IMR-90 (cell line): ENCODE measurements around the gene IL37. TPM values are rescaled to one million over a fixed set of nuclear protein-coding genes. Genes with fewer than 3 reads are reported as not detected.

Experiments
- ATAC-seq: fragments of 200-7000 bp; cut with Tn5 transposase; 2 replicates; pipeline ENCODE4 v1.9.1; 2020; ENCODE audit warnings: low read depth, mild to moderate bottlenecking, moderate library complexity
- BruUV-seq: library from RNA; stranded (reverse); fragments of 400-500 nt; replicated peaks from 2 replicates; lab custom pipeline; 2021; lab: Mats Ljungman, UMichigan
- CTCF ChIA-PET: fragments of 300-600 bp; formaldehyde crosslinking; extraction: SDS; loops from one replicate; lab custom pipeline; 2021; ENCODE audit warnings: antibody characterized with exemption; lab: Yijun Ruan, JAX
- POLR2A ChIA-PET: fragments of 300-600 bp; sonication (Branson Sonifier 250); formaldehyde crosslinking; loops from one replicate; lab custom pipeline; 2022; ENCODE audit warnings: antibody characterized with exemption; ENCODE audit not compliant: unreplicated experiment; lab: Charles Lee
- DNase-seq: peaks from one replicate; pipeline ENCODE4 v3.0.0; 2013
- H2AFZ ChIP-seq: replicated peaks from 2 replicates; pipeline ENCODE3; 2013; ENCODE audit warnings: low read length, mild to moderate bottlenecking; ENCODE audit not compliant: poor library complexity
- H2AK5ac ChIP-seq: 2 replicates; pipeline ENCODE4 v1.6.1; 2013; ENCODE audit warnings: low read depth, low read length, inconsistent platforms
- H2AK9ac ChIP-seq: replicated peaks from 2 replicates; pipeline ENCODE3; 2013; ENCODE audit warnings: mild to moderate bottlenecking, low read depth, low read length, moderate library complexity; ENCODE audit not compliant: poor library complexity
- H2BK120ac ChIP-seq: 2 replicates; pipeline ENCODE4 v1.6.1; 2013; ENCODE audit warnings: low read depth, low read length, inconsistent platforms
- H2BK15ac ChIP-seq: 3 replicates; pipeline ENCODE4 v1.6.1; 2013; ENCODE audit warnings: low read depth, low read length, inconsistent platforms
- H2BK20ac ChIP-seq: 2 replicates; pipeline ENCODE4 v1.6.1; 2013; ENCODE audit warnings: low read depth, mild to moderate bottlenecking, inconsistent platforms, low read length, moderate library complexity
- H2BK5ac ChIP-seq: 2 replicates; pipeline ENCODE4 v1.6.1; 2013; ENCODE audit warnings: mild to moderate bottlenecking, low read depth, low read length, inconsistent platforms; ENCODE audit not compliant: poor library complexity, severe bottlenecking
- H3K14ac ChIP-seq: replicated peaks from 2 replicates; pipeline ENCODE4 v1.6.1; 2013; ENCODE audit warnings: low read depth, low read length, inconsistent platforms
- H3K18ac ChIP-seq: 2 replicates; pipeline ENCODE4 v1.6.1; 2013; ENCODE audit warnings: low read depth, low read length, control low read depth
- H3K23ac ChIP-seq: 2 replicates; pipeline ENCODE4 v1.6.1; 2013; ENCODE audit warnings: low read depth, low read length, inconsistent platforms
- H3K27ac ChIP-seq: 2 replicates; pipeline ENCODE4 v1.5.1; 2013; ENCODE audit warnings: mild to moderate bottlenecking, control low read depth, low read length; ENCODE audit not compliant: insufficient read depth
- H3K27me3 ChIP-seq: 2 replicates; pipeline ENCODE4 v1.6.1; 2013; ENCODE audit warnings: low read length; ENCODE audit not compliant: control insufficient read depth, insufficient read depth
- H3K36me3 ChIP-seq: 2 replicates; pipeline ENCODE4 v1.6.1; 2013; ENCODE audit warnings: low read length, mixed read lengths; ENCODE audit not compliant: control insufficient read depth, insufficient read depth
- H3K4ac ChIP-seq: 2 replicates; pipeline ENCODE4 v1.6.1; 2013; ENCODE audit warnings: low read depth, low read length, inconsistent platforms
- H3K4me1 ChIP-seq: 2 replicates; pipeline ENCODE4 v1.6.1; 2013; ENCODE audit warnings: low read length, mixed read lengths; ENCODE audit not compliant: control insufficient read depth, insufficient read depth
- H3K4me2 ChIP-seq: 2 replicates; pipeline ENCODE4 v1.6.1; 2013; ENCODE audit warnings: low read depth, mild to moderate bottlenecking, control low read depth, low read length, moderate library complexity
- H3K4me3 ChIP-seq: 2 replicates; pipeline ENCODE4 v1.5.1; 2013; ENCODE audit warnings: low read depth, mild to moderate bottlenecking, control low read depth, low read length, moderate library complexity; ENCODE audit not compliant: insufficient read depth
- H3K56ac ChIP-seq: 2 replicates; pipeline ENCODE4 v1.6.1; 2013; ENCODE audit warnings: low read length, inconsistent platforms; ENCODE audit not compliant: insufficient read depth; ENCODE audit errors: extremely low read depth
- H3K79me1 ChIP-seq, 2 experiments: 2 replicates each; pipeline ENCODE4 v1.6.1; 2013; ENCODE audit warnings: low read length in 2 of 2, inconsistent platforms in 1 of 2, low read depth in 1 of 2
- H3K9ac ChIP-seq: 2 replicates; pipeline ENCODE4 v1.6.1; 2013; ENCODE audit warnings: low read depth, low read length, control low read depth
- H3K9me1 ChIP-seq: 2 replicates; pipeline ENCODE4 v1.6.1; 2013; ENCODE audit warnings: low read length, inconsistent platforms; ENCODE audit not compliant: insufficient read depth
- H3K9me3 ChIP-seq: 2 replicates; pipeline ENCODE4 v1.6.1; 2013; ENCODE audit warnings: low read length; ENCODE audit not compliant: control insufficient read depth, insufficient read depth
- H4K20me1 ChIP-seq: 2 replicates; pipeline ENCODE4 v1.6.1; 2013; ENCODE audit warnings: low read length, inconsistent platforms; ENCODE audit not compliant: insufficient read depth
- H4K5ac ChIP-seq: 2 replicates; pipeline ENCODE4 v1.6.1; 2013; ENCODE audit warnings: mild to moderate bottlenecking, low read depth, low read length, control low read depth
- H4K8ac ChIP-seq, 2 experiments: 2 replicates each; pipeline ENCODE4 v1.6.1; 2013; ENCODE audit warnings: low read depth in 2 of 2, low read length in 2 of 2, control low read depth in 1 of 2, inconsistent platforms in 1 of 2
- H4K91ac ChIP-seq: 2 replicates; pipeline ENCODE4 v1.6.1; 2013; ENCODE audit warnings: low read depth, low read length, inconsistent platforms; ENCODE audit not compliant: insufficient read depth
- BHLHE40 ChIP-seq: fragments of 150-350 bp; IDR thresholded peaks from 2 replicates; pipeline ENCODE4 v1.6.1; 2016; ENCODE audit warnings: mild to moderate bottlenecking, low read depth, low read length
- CHD1 ChIP-seq: IDR thresholded peaks from 2 replicates; pipeline ENCODE4 v1.6.1; 2012; ENCODE audit warnings: low read depth, low read length, improper control_type of control experiment
- ELK1 ChIP-seq: fragments of 150-350 bp; IDR thresholded peaks from 2 replicates; pipeline ENCODE4 v1.6.1; 2016; ENCODE audit warnings: low read depth, mild to moderate bottlenecking, low read length, moderate library complexity, borderline replicate concordance
- FOS ChIP-seq: fragments of 150-350 bp; IDR thresholded peaks from 2 replicates; pipeline ENCODE4 v1.6.1; 2016; ENCODE audit warnings: low read depth, low read length
- MAFK ChIP-seq: IDR thresholded peaks from 2 replicates; pipeline ENCODE4 v1.6.1; 2012; ENCODE audit warnings: low read depth, low read length, improper control_type of control experiment
- MXI1 ChIP-seq: IDR thresholded peaks from 2 replicates; pipeline ENCODE4 v1.6.1; 2012; ENCODE audit warnings: low read depth, mild to moderate bottlenecking, low read length, moderate library complexity, borderline replicate concordance
- POLR2A ChIP-seq: IDR thresholded peaks from 2 replicates; pipeline ENCODE4 v1.6.1; 2012; ENCODE audit warnings: mild to moderate bottlenecking, low read depth, low read length
- SMC3 ChIP-seq: fragments of 150-350 bp; IDR thresholded peaks from 2 replicates; pipeline ENCODE4 v1.6.1; 2016; ENCODE audit warnings: low read depth, mild to moderate bottlenecking, antibody characterized with exemption, low read length, moderate library complexity
- WGBS, 2 experiments: methylation state at CpG; one replicate each; pipeline versions ENCODE4 v1.1.5 to v1.1.7; 2013; ENCODE audit warnings: missing lambda C conversion rate in 2 of 2; ENCODE audit not compliant: insufficient read length in 1 of 2; ENCODE audit errors: extremely low coverage in 2 of 2; 5-methylcytosine and 5-hydroxymethylcytosine counted together
- dilution Hi-C: fragments of 300-500 bp; cut with HindIII; formaldehyde crosslinking; loops from one replicate; pipeline ENCODE4 v1.14.3; 2018; ENCODE audit warnings: low sequenced_read_pairs; ENCODE audit not compliant: unreplicated experiment
- in situ Hi-C: fragments of 300-500 bp; cut with MboI; formaldehyde crosslinking; loops from 3 replicates; pipeline ENCODE4 v1.14.3; 2019; ENCODE audit warnings: low sequenced_read_pairs, inconsistent platforms, mixed read lengths
- intact Hi-C: fragments of 100-400 bp; cut with micrococcal nuclease; formaldehyde crosslinking; loops from 2 replicates; pipeline ENCODE4 v1.10.0; 2022
- polyA plus RNA-seq, 3 experiments: library from polyadenylated mRNA; depleted of rRNA; stranded (reverse); fragments of >200 nt; gene quantifications; 2 replicates each; pipeline ENCODE4 v1.2.3, GENCODE V29; 2012; ENCODE audit warnings: low replicate concordance in 1 of 3
- total RNA-seq: library from RNA; depleted of rRNA; stranded (reverse); fragments of >200 nt; gene quantifications from 2 replicates; pipeline ENCODE4 v1.2.3, GENCODE V29; 2012
- TF ChIP-seq, protein P1 (sequence below): fragments of 150-350 bp; IDR thresholded peaks from 2 replicates; pipeline ENCODE4 v1.6.1; 2017; ENCODE audit warnings: mild to moderate bottlenecking, antibody characterized with exemption, low read length, low read depth

The IL37 gene
- total and polyA plus RNA-seq, 2 of the 4 experiments (the other 2 are of a cell fraction) = 0.15 TPM; not detected in 1

DNA sequence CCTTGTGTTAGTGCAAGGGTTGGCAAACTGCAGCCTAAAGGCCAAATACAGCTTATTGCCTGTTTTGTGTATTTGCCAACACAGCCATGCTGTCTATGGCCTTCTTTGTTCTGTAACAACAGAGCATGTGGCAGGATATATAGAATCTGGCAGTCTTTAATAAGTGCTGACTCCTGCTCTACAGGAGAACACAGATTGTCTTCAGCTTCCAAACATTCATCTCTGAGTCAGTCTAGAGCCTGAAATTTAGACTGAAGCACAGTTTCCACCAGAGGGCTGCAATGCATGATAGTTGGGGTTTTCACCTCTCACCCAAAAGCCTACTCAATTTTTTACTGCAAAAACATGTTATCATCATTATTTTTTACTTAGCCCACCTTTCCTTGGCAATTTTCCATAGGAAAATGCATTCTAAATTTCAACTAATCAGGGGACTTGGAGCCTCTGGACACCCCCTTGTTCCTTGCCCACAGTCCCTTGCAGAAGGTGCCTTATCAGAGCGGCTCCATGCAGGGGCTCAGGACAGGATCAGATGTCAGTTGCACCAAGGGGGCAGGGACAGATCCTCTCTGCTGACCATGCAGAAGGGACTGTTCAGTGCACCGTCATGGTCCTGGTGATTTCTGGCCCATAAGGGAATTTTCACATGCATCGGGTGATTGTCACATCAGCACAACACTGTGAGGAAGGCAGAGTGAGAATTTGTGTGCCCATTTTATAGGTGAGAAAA lies 12.4 kb downstream of the IL37 start:
- H3K9ac ChIP-seq = no peak overlapping the region
- H3K18ac ChIP-seq = no peak overlapping the region
- no peak overlapping the region for H3K56ac ChIP-seq
- 0 out of 2 replicates have a peak overlapping the region, but pooled peaks have one; percentile 8 for H3K14ac ChIP-seq
- no peak overlapping the region for H3K27ac ChIP-seq
- peaks cover 5% of the 10 kb centered on the region; the same call in 1 of the 2 replicates for H3K9me3 ChIP-seq
- CTCF ChIA-PET = no interaction called here
- no peak overlapping the region for H4K5ac ChIP-seq
- H4K91ac ChIP-seq = no peak overlapping the region
- H3K79me1 ChIP-seq = no peaks in the 10 kb centered on the region
- H3K36me3 ChIP-seq = no peaks in the 10 kb centered on the region
- ATAC-seq (no peak), DNase-seq (no peak)
- POLR2A ChIA-PET = interaction anchor here (0.7 kb wide), 1 partner anchor 29 kb away, joined by 3 read pairs; no protein-coding TSS in a partner anchor
- no peak overlapping the region for H2AK5ac ChIP-seq
- H2BK20ac ChIP-seq = no peak overlapping the region
- H3K4ac ChIP-seq = no peak overlapping the region
- intact Hi-C loops = no loop called here
- no peak overlapping the region for H3K4me3 ChIP-seq
- no peaks in the 10 kb centered on the region for H3K9me1 ChIP-seq
- dilution Hi-C loops = no loop called here
- no peaks in the 10 kb centered on the region for H3K4me1 ChIP-seq
- peak overlapping the region; percentile 35 for H2AFZ ChIP-seq
- in situ Hi-C loops = no loop called here
- TF ChIP-seq POLR2A (no peak), SMC3 (no peak), ELK1 (no peak), MXI1 (no peak), CHD1 (no peak), MAFK (no peak), FOS (no peak), BHLHE40 (no peak)
- TF ChIP-seq, protein P1, sequence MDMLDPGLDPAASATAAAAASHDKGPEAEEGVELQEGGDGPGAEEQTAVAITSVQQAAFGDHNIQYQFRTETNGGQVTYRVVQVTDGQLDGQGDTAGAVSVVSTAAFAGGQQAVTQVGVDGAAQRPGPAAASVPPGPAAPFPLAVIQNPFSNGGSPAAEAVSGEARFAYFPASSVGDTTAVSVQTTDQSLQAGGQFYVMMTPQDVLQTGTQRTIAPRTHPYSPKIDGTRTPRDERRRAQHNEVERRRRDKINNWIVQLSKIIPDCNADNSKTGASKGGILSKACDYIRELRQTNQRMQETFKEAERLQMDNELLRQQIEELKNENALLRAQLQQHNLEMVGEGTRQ = no peak
- no peak overlapping the region for H2BK15ac ChIP-seq
- H4K8ac ChIP-seq = no peak overlapping the region
- H3K4me2 ChIP-seq = no peak overlapping the region
- no peak overlapping the region for H2AK9ac ChIP-seq
- no peak overlapping the region for H2BK120ac ChIP-seq
- no TSS peak for BruUV-seq
- H4K20me1 ChIP-seq = no peaks in the 10 kb centered on the region
- H3K27me3 ChIP-seq = peaks cover 7% of the 10 kb centered on the region
- H3K23ac ChIP-seq = no peak overlapping the region
- no peak overlapping the region for H2BK5ac ChIP-seq
- no CpG with 5 or more reads among the region's 3 CpGs for WGBS, 2 experiments
